ENCODE data around the gene TFE3.

- TF ChIP-seq CTCF (IDR thresholded peaks at IDR 0.05) (no peak), POLR2A (IDR thresholded peaks at IDR 0.05) (no peak)
Observed at GRCh38 chrX:48981178-48981577, 62.0 kb downstream of the TFE3 start.

Data from heart left ventricle (tissue), 13 donors.